PC-9 (cell line): ENCODE results near the gene MYRIP.

Experiments used
- EZH2 ChIP-seq: fragments of 200-600 bp; sonication (generic); IDR thresholded peaks from 2 replicates; pipeline ENCODE4 v1.8.0; 2017; ENCODE audit warnings: antibody characterized with exemption, low read depth
- TF ChIP-seq, protein P1 (sequence below): fragments of 200-600 bp; sonication (generic); conservative IDR thresholded peaks from 2 replicates; pipeline ENCODE4 v1.6.1; 2017; ENCODE audit warnings: mixed run types, antibody characterized with exemption, mild to moderate bottlenecking, moderate library complexity

DNA sequence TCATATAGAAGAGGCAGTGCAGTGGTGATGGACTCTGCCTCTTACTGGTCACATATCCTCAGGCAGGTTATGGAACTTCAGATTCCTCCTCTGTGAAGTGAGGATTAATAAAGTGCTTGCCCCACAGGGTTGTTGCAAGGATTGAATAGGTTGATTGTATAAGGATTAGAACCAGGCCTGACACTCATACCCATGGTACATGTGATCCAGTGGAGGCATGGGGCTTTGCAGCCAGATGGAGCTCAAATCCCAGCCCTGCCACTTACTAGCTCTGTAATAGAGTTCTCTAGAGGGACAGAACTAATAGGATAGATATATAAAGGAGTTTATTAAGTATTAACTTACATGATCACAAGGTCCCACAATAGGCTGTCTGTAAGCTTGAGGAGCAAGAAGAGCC lies 315.5 kb downstream of the MYRIP start:
- TF ChIP-seq, protein P1, sequence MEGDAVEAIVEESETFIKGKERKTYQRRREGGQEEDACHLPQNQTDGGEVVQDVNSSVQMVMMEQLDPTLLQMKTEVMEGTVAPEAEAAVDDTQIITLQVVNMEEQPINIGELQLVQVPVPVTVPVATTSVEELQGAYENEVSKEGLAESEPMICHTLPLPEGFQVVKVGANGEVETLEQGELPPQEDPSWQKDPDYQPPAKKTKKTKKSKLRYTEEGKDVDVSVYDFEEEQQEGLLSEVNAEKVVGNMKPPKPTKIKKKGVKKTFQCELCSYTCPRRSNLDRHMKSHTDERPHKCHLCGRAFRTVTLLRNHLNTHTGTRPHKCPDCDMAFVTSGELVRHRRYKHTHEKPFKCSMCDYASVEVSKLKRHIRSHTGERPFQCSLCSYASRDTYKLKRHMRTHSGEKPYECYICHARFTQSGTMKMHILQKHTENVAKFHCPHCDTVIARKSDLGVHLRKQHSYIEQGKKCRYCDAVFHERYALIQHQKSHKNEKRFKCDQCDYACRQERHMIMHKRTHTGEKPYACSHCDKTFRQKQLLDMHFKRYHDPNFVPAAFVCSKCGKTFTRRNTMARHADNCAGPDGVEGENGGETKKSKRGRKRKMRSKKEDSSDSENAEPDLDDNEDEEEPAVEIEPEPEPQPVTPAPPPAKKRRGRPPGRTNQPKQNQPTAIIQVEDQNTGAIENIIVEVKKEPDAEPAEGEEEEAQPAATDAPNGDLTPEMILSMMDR, result no peak
- no peak for TF ChIP-seq EZH2
